H1 (cell line): Measurements from ENCODE around the gene CIT.

Experiments used
- BRCA1 ChIP-seq: IDR thresholded peaks from 2 replicates; pipeline ENCODE4 v1.6.1; 2012; ENCODE audit warnings: low read depth, low read length, improper control_type of control experiment
- CBX5 ChIP-seq: fragments of 300-800, 300-1000 bp; sonication (generic); IDR thresholded peaks from 2 replicates; pipeline ENCODE4 v1.7.1; 2016; ENCODE audit warnings: antibody characterized with exemption, low read length, low read depth
- CTCF ChIP-seq, 3 experiments: IDR thresholded peaks; 1 replicate in 2 of 3; 2 replicates in 1 of 3; pipeline versions ENCODE4 v1.5.1 to v1.6.1; 2011; ENCODE audit warnings: low read length in 3 of 3, mild to moderate bottlenecking in 3 of 3, inconsistent platforms in 2 of 3, low read depth in 1 of 3, moderate library complexity in 1 of 3; ENCODE audit not compliant: insufficient read depth in 1 of 3; ENCODE audit errors: control extremely low read depth in 1 of 3
- HDAC6 ChIP-seq: IDR thresholded peaks from one replicate; pipeline ENCODE4 v1.7.1; 2012; ENCODE audit warnings: low read depth, mild to moderate bottlenecking, inconsistent platforms, low read length, moderate library complexity
- POLR2A ChIP-seq, 2 experiments: IDR thresholded peaks; 1 replicate in 1 of 2; 2 replicates in 1 of 2; pipeline ENCODE4 v1.6.1; 2011; ENCODE audit warnings: low read depth in 2 of 2, low read length in 2 of 2, mild to moderate bottlenecking in 2 of 2; ENCODE audit errors: control extremely low read depth in 1 of 2
- RFX5 ChIP-seq: IDR thresholded peaks from 2 replicates; pipeline ENCODE4 v1.6.1; 2011; ENCODE audit warnings: low read depth, low read length, improper control_type of control experiment, borderline replicate concordance
- SIN3A ChIP-seq, 2 experiments: IDR thresholded peaks in 1 of 2; conservative IDR thresholded peaks in 1 of 2; 2 replicates each; pipeline ENCODE4 v1.6.1; 2011 to 2012; ENCODE audit warnings: low read length in 2 of 2, improper control_type of control experiment in 1 of 2, low read depth in 1 of 2, mild to moderate bottlenecking in 1 of 2
- SP2 ChIP-seq: IDR thresholded peaks from 2 replicates; pipeline ENCODE4 v1.6.1; 2012; ENCODE audit warnings: mild to moderate bottlenecking, low read length, inconsistent platforms
- SUZ12 ChIP-seq: fragments of 200-600 bp; sonication (generic); IDR thresholded peaks from 2 replicates; pipeline ENCODE4 v1.6.1; 2012; ENCODE audit warnings: mild to moderate bottlenecking, inconsistent platforms, low read length, moderate library complexity, mixed read lengths
- TBP ChIP-seq: IDR thresholded peaks from 2 replicates; pipeline ENCODE4 v1.6.1; 2011; ENCODE audit warnings: low read depth, low read length, improper control_type of control experiment

DNA sequence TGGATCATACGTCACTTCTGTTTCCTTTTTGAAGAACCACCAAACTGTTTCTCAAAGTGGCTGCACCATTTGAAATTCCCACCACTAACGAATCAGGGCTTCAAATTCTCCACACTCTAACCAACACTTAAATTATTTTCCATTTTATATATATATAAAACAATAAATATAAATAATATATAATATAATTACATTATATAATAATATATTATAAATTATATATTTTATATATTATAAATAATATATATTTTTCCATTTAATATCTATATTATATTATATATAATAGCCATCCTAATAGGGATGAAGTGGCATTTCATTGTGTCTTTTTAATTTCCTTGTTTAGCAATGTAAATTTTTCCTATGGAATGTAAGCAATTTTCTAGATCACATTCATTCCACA, 24.6 kb upstream of the CIT start:
- TF ChIP-seq SIN3A (conservative IDR thresholded peaks at IDR 0.05 in 1 of 2, IDR thresholded peaks at IDR 0.05 in 1 of 2; ENCODE audit: low read depth in 1 of 2, low read length in 2 of 2) (no peak), POLR2A (IDR thresholded peaks at IDR 0.05; ENCODE audit: control extremely low read depth in 1 of 2, low read depth in 2 of 2, low read length in 2 of 2) (no peak), RFX5 (no peak), CTCF (IDR thresholded peaks at IDR 0.05; ENCODE audit: control extremely low read depth in 1 of 3, insufficient read depth in 1 of 3, low read depth in 1 of 3, low read length in 3 of 3) (no peak), SP2 (no peak), CBX5 (no peak), TBP (no peak), SUZ12 (no peak), HDAC6 (no peak), BRCA1 (no peak)
